BLaER1 treated with 17β-estradiol and CSF1 and Interleukin-3, amounts not matched to agents 10 nM and 100 nM (cell line): ENCODE measurements around the gene ABCD4.

ENCODE experiments used
- H3K27ac ChIP-seq, 11 experiments: shearing (Covaris generic); formaldehyde crosslinking; 2 replicates each; pipeline ENCODE4 v1.8.1; 2022
- H3K27me3 ChIP-seq, 11 experiments: shearing (Covaris generic); formaldehyde crosslinking; 2 replicates each; pipeline ENCODE4 v1.8.1; 2022
- H3K36me3 ChIP-seq, 11 experiments: shearing (Covaris generic); formaldehyde crosslinking; 2 replicates each; pipeline ENCODE4 v1.8.1; 2022
- H3K4me1 ChIP-seq, 10 experiments: shearing (Covaris generic); formaldehyde crosslinking; 2 replicates each; pipeline ENCODE4 v1.8.1; 2022
- H3K4me2 ChIP-seq, 11 experiments: shearing (Covaris generic); formaldehyde crosslinking; 2 replicates each; pipeline ENCODE4 v1.8.1; 2022
- H3K4me3 ChIP-seq, 10 experiments: shearing (Covaris generic); formaldehyde crosslinking; 2 replicates each; pipeline ENCODE4 v1.8.1; 2022
- H3K9ac ChIP-seq, 11 experiments: shearing (Covaris generic); formaldehyde crosslinking; 2 replicates each; pipeline ENCODE4 v1.8.1; 2022
- H3K9me3 ChIP-seq, 11 experiments: shearing (Covaris generic); formaldehyde crosslinking; replicated peaks in 1 of 11; 2 replicates each; pipeline ENCODE4 v1.8.1; 2022
- H4K20me1 ChIP-seq, 11 experiments: shearing (Covaris generic); formaldehyde crosslinking; 2 replicates each; pipeline ENCODE4 v1.8.1; 2022
- Cebpa-rat ChIP-seq, 11 experiments: shearing (Covaris generic); IDR thresholded peaks; 2 replicates each; pipeline ENCODE4 v1.8.1; 2022

ABCD4 gene

DNA sequence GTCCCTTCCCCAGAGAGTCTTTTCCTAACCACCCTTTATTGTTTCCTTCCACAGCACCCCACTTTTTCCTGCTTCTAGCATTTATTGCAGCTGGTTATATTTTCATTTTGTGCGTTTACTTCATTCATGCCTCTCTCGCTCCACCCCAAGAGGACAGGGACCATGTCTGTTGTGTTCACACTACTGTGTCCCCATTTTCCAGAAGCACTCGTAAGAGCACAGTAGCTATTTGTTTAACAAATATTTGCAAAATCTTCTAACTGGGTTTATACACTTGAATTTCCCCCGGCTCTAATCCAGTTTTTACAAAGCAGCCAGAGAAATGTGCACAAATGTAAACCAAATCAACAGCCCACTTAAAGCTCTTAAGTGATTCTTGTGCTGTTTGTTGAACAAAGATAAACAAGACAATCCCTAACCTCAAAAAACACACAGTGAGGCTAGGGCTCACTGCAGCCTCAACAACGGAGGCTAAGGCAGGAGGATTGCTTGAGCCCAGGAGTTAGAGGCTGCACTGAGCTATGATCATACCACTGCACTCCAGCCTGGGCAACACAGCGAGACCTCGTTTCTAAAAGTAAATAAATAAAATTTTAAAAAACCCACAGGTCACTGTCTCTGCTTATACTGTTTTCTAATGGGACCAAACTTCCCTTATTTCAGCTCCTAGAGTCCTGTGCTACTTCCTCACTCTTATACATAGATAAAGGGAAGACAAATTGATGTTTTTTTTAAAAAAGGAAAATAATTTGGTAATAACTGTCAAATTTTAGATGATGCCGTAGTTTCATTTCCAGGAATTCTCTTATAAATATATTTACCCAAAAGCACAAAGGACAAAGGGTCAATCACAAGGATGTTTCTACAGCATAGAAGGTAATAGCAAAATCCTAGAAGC lies 6.6 kb upstream of the ABCD4 start:
- H3K4me2 ChIP-seq: peak overlapping the region in 1 of 11 experiments; percentile 56; a peak in 3 of 22 replicates
- H3K27ac ChIP-seq: no peak overlapping the region
- H3K4me1 ChIP-seq: peaks cover 0 to 11% (median 0%) of the 10 kb centered on the region in 10 experiments; a peak in 6 of 20 replicates
- H4K20me1 ChIP-seq: no peaks in the 10 kb centered on the region
- TF ChIP-seq Cebpa-rat (IDR thresholded peaks at IDR 0.05): no peak
- no peak overlapping the region for H3K9ac ChIP-seq
- no peaks in the 10 kb centered on the region for H3K36me3 ChIP-seq
- H3K9me3 ChIP-seq: no peaks in the 10 kb centered on the region
- no peaks in the 10 kb centered on the region for H3K27me3 ChIP-seq
- no peak overlapping the region for H3K4me3 ChIP-seq

DNA sequence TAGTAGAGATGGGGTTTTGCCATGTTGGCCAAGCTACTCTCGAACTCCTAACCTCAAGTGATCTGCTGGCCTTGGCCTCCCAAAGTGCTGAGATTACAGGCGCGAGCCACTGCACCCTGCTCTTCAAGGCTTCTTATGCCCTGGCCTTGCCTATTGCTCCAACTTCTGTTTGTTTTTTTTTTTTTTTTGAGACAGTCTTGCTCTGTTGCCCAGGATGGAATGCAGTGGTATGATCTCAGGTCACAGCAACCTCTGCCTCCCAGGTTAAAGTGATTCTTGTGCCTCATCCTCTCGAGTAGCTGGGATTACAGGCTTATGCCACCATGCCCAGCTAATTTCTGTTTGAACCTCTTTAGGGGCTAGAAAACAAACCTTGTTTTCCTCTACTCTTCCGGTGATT lies 6.0 kb upstream of the ABCD4 start:
- Histone ChIP-seq H3K9ac (no peak overlapping the region), H3K9me3 (no peaks in the 10 kb centered on the region), H3K36me3 (no peaks in the 10 kb centered on the region), H3K4me1 (peaks cover 2 to 11% (median 3%) of the 10 kb centered on the region in 10 experiments; a peak in 19 of 20 replicates), H3K4me3 (no peak overlapping the region), H4K20me1 (no peaks in the 10 kb centered on the region), H3K27me3 (no peaks in the 10 kb centered on the region), H3K27ac (no peak overlapping the region), H3K4me2 (no peak overlapping the region)
- no peak for TF ChIP-seq Cebpa-rat (IDR thresholded peaks at IDR 0.05)

DNA sequence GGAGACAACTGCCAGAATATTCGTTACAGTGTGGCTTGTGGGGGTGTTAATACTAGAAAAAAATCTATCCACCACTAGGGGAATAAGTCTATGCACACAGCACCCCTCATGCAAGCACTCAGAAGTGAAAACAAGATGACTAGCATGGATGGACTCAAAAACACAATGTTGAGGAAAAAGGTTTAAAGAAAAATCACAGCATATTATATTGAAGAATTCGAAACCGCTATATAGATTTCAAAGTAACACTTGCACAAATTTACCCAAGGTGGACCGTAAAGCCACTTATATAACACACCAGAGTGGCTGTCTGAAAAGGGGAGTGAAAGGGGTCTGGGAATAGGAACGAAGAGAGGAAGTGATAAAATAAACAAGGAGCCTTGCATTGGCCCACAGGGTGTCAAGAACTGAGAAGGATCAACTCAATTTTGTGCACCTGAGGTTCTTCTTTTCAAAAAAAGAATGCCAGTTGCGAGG lies 544 bp downstream of the ABCD4 start:
- H3K27ac ChIP-seq: peak overlapping the region; percentile 75 to 94 (median 84)
- no peaks in the 10 kb centered on the region for H3K9me3 ChIP-seq
- peaks cover 7 to 37% (median 32%) of the 10 kb centered on the region in 11 experiments for H3K36me3 ChIP-seq
- H4K20me1 ChIP-seq: peaks cover 6 to 47% (median 39%) of the 10 kb centered on the region in 11 experiments; a peak in 18 of 22 replicates
- TF ChIP-seq Cebpa-rat (IDR thresholded peaks at IDR 0.05): no peak
- H3K4me3 ChIP-seq: peak overlapping the region; percentile 82 to 100 (median 88)
- H3K4me2 ChIP-seq: peak overlapping the region; percentile 76 to 97 (median 91)
- peaks cover 22 to 56% (median 42%) of the 10 kb centered on the region in 10 experiments for H3K4me1 ChIP-seq
- no peaks in the 10 kb centered on the region for H3K27me3 ChIP-seq
- H3K9ac ChIP-seq: peak overlapping the region; percentile 85 to 96 (median 89)

DNA sequence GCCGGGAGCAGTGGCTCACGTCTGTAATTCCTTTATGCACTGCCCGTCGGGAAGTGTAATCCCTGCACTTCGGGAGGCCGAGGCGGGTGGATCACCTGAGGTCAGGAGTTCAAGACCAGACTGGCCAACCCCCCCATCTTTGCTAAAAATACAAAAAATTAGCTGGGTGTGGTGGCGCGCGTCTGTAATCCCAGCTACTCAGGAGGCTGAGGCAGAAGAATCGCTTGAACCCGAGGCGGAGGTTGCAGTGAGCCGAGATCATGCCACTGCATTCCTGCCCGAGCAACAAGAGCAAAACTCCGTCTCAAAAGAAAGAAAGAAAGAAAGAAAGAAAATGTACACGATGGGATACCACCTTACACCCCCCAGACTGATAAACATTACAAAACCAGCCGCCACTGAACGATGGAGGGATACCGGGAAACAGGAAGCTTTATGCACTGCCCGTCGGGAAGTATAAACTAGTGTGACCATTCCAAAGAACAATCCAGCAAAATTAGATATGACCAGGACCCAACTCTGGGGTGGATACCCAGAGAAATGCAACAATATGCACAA lies 1.1 kb downstream of the ABCD4 start:
- Histone ChIP-seq H3K9ac (peak overlapping the region; percentile 85 to 96 (median 89)), H3K36me3 (peaks cover 13 to 43% (median 36%) of the 10 kb centered on the region in 11 experiments), H3K27ac (peak overlapping the region in 8 of 11 experiments; percentile 18 to 94 (median 84); a peak in 10 of 22 replicates), H3K4me2 (peak overlapping the region; percentile 76 to 97 (median 91)), H3K4me3 (peak overlapping the region; percentile 82 to 100 (median 88)), H4K20me1 (peaks cover 10 to 51% (median 45%) of the 10 kb centered on the region in 11 experiments; a peak in 18 of 22 replicates), H3K9me3 (no peaks in the 10 kb centered on the region), H3K27me3 (no peaks in the 10 kb centered on the region), H3K4me1 (peaks cover 22 to 61% (median 42%) of the 10 kb centered on the region in 10 experiments)
- TF ChIP-seq Cebpa-rat (IDR thresholded peaks at IDR 0.05): no peak

DNA sequence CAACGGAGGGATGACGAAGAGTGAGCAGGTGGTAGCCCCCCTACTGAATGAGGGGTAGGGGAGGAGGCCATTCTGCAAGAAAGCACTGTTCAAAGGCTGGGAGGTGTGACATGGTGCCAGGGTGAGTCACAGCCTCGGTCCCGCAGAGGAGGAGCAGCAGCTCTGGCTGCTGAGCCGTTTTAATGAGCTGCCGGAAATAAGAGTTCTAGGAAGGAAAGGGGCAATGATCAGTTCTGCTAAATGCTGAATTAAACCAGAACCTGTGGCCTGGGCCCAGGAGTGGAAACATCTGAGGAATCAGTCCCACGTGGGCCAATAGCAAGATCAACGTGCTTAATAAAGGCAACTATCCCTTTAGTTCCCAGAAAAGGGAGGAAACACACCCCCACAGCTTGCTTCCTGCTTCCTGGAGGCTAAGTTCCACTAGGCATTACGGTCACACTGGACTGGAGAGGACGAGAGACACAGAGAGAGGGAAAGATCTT lies 3.6 kb downstream of the ABCD4 start:
- Histone ChIP-seq H3K9me3 (no peaks in the 10 kb centered on the region), H3K36me3 (peaks cover 37 to 67% (median 59%) of the 10 kb centered on the region in 11 experiments), H3K4me2 (peak overlapping the region in 7 of 11 experiments; percentile 7 to 93 (median 61); a peak in 12 of 22 replicates), H3K27ac (peak overlapping the region in 6 of 11 experiments; percentile 1 to 58 (median 31); a peak in 8 of 22 replicates), H3K27me3 (no peaks in the 10 kb centered on the region), H4K20me1 (peaks cover 34 to 77% (median 70%) of the 10 kb centered on the region in 11 experiments; a peak in 21 of 22 replicates), H3K9ac (peak overlapping the region in 5 of 11 experiments; percentile 22 to 56 (median 50); a peak in 6 of 22 replicates), H3K4me3 (peak overlapping the region in 3 of 10 experiments; percentile 0 to 22 (median 20); a peak in 3 of 20 replicates), H3K4me1 (peaks cover 22 to 69% (median 42%) of the 10 kb centered on the region in 10 experiments)
- no peak for TF ChIP-seq Cebpa-rat (IDR thresholded peaks at IDR 0.05)

DNA sequence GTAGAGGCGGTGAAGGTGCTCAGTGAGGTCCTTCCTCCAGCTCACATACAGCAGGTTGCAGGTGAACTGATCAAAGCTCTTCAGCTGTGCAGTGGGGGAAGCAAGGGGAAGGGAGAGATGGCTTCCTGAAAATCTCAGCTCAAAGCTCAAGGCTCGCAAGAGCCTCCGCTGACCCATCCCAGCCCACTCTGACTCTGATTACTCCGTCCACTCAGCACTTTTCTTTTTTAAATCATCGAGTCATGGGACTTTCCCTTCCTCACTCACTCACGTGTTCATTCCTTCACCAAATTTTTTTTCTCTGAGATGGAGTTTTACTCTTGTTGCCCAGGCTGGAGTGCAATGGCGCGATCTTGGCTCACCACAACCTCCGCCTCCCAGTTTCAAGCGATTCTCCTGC lies 4.7 kb downstream of the ABCD4 start:
- H3K9me3 ChIP-seq: no peaks in the 10 kb centered on the region
- H4K20me1 ChIP-seq: peaks cover 45 to 88% (median 81%) of the 10 kb centered on the region in 11 experiments
- TF ChIP-seq Cebpa-rat (IDR thresholded peaks at IDR 0.05): no peak
- H3K27ac ChIP-seq: peak overlapping the region in 2 of 11 experiments; percentile 51 to 58; a peak in 3 of 22 replicates
- H3K36me3 ChIP-seq: peaks cover 43 to 76% (median 68%) of the 10 kb centered on the region in 11 experiments
- no peak overlapping the region; a peak in 1 of 20 replicates for H3K4me3 ChIP-seq
- H3K9ac ChIP-seq: peak overlapping the region in 1 of 11 experiments; percentile 50; a peak in 2 of 22 replicates
- peaks cover 15 to 60% (median 33%) of the 10 kb centered on the region in 10 experiments for H3K4me1 ChIP-seq
- peak overlapping the region in 3 of 11 experiments; percentile 80 to 93 (median 93); a peak in 6 of 22 replicates for H3K4me2 ChIP-seq
- H3K27me3 ChIP-seq: no peaks in the 10 kb centered on the region

DNA sequence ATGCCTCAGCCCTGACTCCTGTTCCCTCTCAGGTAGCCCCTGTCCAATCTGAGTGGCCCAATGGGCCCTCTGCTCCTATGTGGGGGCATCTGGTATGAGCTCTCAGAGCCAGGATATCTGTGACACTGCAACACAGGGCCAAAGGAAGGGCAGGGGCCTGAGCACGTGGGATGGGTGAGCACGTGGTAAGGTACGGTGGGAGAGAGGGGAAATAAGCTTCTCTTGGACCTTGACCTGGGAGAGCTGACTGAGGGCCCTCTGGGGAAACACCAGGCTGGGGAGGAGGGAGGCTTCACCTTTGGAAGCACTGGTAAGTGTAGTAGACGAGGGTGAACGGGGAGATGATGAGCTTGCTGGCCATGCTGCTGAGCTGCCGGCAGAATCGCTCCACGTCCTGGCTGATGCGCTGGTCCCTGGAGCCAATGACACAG lies 6.7 kb downstream of the ABCD4 start:
- Histone ChIP-seq H3K4me2 (no peak overlapping the region), H3K27ac (no peak overlapping the region), H3K9ac (peak overlapping the region in 2 of 11 experiments; percentile 8 to 37; a peak in 1 of 22 replicates), H3K27me3 (no peaks in the 10 kb centered on the region), H3K9me3 (no peaks in the 10 kb centered on the region), H3K36me3 (peaks cover 63 to 94% (median 87%) of the 10 kb centered on the region in 11 experiments), H3K4me1 (peaks cover 18 to 52% (median 35%) of the 10 kb centered on the region in 10 experiments), H3K4me3 (no peak overlapping the region), H4K20me1 (peaks cover 47 to 99% (median 88%) of the 10 kb centered on the region in 11 experiments)
- no peak for TF ChIP-seq Cebpa-rat (IDR thresholded peaks at IDR 0.05)

DNA sequence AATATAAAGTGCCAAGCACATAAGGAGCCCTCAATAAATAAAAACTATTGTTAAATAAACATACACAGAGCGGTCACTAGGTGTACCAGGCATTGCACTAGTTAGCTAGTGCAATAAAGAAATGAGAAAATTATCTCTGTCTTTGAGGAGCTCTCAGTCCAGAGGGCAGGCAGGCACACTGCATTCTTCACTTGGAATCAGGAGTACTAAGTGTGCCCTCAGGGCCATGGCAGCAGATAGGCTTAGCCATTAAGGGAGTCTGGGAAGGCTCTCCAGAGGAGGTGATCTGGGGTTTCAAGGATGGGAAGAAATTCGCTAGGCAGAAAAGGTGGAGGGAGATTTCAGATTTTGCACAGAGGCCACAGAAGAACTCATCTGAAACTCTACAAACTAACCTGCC lies 9.1 kb downstream of the ABCD4 start:
- H3K36me3 ChIP-seq: peaks cover 87 to 100% (median 94%) of the 10 kb centered on the region in 11 experiments
- H3K4me1 ChIP-seq: peaks cover 13 to 27% (median 18%) of the 10 kb centered on the region in 10 experiments; a peak in 19 of 20 replicates
- no peak for TF ChIP-seq Cebpa-rat (IDR thresholded peaks at IDR 0.05)
- no peak overlapping the region for H3K27ac ChIP-seq
- H3K4me2 ChIP-seq: no peak overlapping the region
- H3K9me3 ChIP-seq: no peaks in the 10 kb centered on the region
- no peak overlapping the region for H3K9ac ChIP-seq
- no peak overlapping the region for H3K4me3 ChIP-seq
- peaks cover 41 to 99% (median 81%) of the 10 kb centered on the region in 11 experiments for H4K20me1 ChIP-seq
- H3K27me3 ChIP-seq: no peaks in the 10 kb centered on the region
